GM12873 (cell line): ENCODE data around the gene TMEM174.

Source experiments
- TF ChIP-seq, protein P1 (sequence below): IDR thresholded peaks from 2 replicates; pipeline ENCODE4 v1.5.1; 2012; ENCODE audit warnings: low read depth, mild to moderate bottlenecking, moderate library complexity, low read length, control low read depth; ENCODE audit not compliant: insufficient read depth; ENCODE audit errors: missing control alignments

The TMEM174 gene

DNA sequence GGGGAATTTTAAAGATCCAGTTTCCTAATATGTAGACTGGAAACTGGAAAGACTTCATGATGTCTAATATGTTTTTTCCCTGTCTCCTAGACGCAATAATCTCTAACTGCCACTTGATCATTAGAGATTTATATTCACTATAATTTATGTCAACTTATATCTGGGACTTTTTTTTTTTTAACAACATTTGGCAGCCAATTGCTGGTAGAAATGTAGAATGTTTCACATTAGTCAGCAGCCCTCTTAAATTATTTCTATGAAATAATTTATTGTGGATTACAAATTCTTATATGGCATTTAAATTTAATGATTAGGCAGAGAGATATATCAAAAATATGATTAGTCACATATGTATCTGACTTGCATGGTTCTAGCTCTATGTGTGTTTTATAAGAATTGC lies 48.2 kb downstream of the TMEM174 start:
- TF ChIP-seq, protein P1, sequence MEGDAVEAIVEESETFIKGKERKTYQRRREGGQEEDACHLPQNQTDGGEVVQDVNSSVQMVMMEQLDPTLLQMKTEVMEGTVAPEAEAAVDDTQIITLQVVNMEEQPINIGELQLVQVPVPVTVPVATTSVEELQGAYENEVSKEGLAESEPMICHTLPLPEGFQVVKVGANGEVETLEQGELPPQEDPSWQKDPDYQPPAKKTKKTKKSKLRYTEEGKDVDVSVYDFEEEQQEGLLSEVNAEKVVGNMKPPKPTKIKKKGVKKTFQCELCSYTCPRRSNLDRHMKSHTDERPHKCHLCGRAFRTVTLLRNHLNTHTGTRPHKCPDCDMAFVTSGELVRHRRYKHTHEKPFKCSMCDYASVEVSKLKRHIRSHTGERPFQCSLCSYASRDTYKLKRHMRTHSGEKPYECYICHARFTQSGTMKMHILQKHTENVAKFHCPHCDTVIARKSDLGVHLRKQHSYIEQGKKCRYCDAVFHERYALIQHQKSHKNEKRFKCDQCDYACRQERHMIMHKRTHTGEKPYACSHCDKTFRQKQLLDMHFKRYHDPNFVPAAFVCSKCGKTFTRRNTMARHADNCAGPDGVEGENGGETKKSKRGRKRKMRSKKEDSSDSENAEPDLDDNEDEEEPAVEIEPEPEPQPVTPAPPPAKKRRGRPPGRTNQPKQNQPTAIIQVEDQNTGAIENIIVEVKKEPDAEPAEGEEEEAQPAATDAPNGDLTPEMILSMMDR, result no peak

DNA sequence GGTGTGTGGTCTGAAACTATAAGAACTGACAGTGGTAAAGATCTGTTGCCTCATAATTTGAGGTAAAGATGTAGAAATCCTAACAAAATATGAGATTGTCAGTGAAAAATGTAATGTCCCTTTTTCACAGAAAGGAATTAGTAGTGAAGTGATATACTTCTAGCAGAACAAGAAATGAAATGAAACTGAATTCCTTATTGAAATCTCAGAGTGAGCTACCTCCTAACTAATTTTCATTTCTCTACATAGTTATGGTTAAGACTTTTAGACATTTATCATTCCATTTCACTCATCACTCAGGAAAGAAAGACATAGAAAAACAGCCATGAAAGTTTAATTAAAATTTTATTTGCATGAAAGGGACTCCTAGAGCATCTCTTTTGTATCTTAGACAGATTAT lies 48.7 kb downstream of the TMEM174 start:
- TF ChIP-seq, protein P1, result no peak

DNA sequence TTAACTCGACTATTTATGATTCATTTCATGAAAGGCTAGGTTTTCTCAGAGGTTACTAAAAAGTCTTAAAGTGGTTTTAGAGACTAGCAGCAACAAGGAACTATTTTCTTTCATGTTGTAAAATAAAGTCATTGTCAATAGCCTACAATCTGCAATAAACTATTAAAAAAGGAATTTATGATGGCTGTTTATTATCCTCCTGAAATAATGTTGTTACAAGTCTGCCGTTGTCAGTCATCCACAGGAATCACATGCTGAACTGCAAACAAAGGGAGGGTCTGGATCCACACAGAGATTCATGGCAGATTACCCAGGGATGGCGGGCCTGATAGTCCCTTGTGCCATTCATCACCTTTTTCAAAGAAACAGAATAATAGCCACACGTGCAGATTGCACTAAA lies 49.2 kb downstream of the TMEM174 start:
- TF ChIP-seq, protein P1, result no peak
